ENCODE results near the gene RBBP8.

The RBBP8 gene

DNA sequence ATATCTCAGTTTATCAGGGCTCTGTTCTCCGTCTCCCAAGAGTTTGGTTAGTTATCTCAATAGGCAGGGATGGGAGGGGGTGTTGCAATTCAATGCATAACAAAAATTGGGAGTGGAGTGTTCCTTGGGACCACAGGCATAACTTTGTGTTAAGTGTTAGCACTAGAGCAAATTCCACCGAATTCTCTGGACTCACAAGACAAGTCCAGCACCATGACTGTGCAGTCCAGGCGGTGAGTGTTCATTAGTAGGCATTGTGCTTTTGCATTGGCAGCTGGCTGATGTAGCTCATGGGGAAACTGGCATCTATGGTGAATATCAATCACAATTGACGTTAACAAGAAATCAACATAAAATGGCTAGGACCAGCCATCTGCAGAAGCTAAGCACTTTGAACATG is 123.2 kb downstream of the RBBP8 start:
- TF ChIP-seq GATA3 (IDR thresholded peaks at IDR 0.05; ENCODE audit: low read depth, low read length) (no peak), GATA2 (IDR thresholded peaks at IDR 0.05; ENCODE audit: low read depth, low read length) (no peak)

GRCh38 chr18:23057096-23057495 is 124.0 kb downstream of the RBBP8 start:
- TF ChIP-seq GATA2 (IDR thresholded peaks at IDR 0.05; ENCODE audit: low read depth, low read length) (no peak), GATA3 (IDR thresholded peaks at IDR 0.05; ENCODE audit: low read depth, low read length) (no peak)

DNA sequence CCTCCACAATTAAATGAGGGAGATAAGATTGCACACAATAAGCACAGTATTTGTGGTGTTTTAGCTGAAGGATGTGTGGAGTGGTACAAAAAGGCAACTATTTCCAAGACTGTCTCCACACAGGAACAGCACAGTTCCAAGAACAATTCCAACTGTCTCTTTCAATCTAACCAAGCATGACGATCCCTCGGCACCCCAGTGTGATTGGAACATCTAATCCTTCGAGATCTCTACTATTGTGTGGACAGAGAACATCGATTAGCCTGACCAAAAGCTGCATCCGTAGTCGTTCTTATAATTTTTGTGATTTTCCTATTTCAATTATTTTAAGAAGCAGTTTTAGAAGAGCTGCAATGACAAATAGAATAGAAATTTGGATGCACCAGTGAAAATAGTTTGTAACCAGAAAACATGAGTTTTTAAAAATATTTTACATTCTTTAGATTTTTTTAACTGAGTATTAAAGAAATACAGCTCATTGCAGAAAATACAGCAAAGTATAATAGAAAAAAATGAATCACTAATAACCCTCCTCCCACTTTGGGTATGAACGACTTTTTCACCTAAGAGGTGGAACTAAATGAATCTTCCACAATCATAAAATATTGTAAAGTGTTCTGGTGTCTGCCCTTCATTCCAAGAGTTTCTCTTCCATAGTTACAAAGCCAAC is 125.8 kb downstream of the RBBP8 start:
- TF ChIP-seq GATA3 (IDR thresholded peaks at IDR 0.05; ENCODE audit: low read depth, low read length) (no peak), GATA2 (IDR thresholded peaks at IDR 0.05; ENCODE audit: low read depth, low read length) (no peak)

- TF ChIP-seq GATA2 (IDR thresholded peaks at IDR 0.05; ENCODE audit: low read depth, low read length) (no peak), GATA3 (IDR thresholded peaks at IDR 0.05; ENCODE audit: low read depth, low read length) (no peak)
Observed at GRCh38 chr18:23059541-23060465, 126.7 kb downstream of the RBBP8 start.

- no peak for TF ChIP-seq GATA2 (IDR thresholded peaks at IDR 0.05; ENCODE audit: low read depth, low read length)
- TF ChIP-seq GATA3 (IDR thresholded peaks at IDR 0.05; ENCODE audit: low read depth, low read length), result no peak
Observed at GRCh38 chr18:23062011-23062410, 128.9 kb downstream of the RBBP8 start.

GRCh38 chr18:23063502-23063901 is 130.4 kb downstream of the RBBP8 start:
- TF ChIP-seq GATA2 (IDR thresholded peaks at IDR 0.05; ENCODE audit: low read depth, low read length), result no peak
- no peak for TF ChIP-seq GATA3 (IDR thresholded peaks at IDR 0.05; ENCODE audit: low read depth, low read length)

GRCh38 chr18:23065234-23065806 is 132.2 kb downstream of the RBBP8 start:
- TF ChIP-seq GATA2 (IDR thresholded peaks at IDR 0.05; ENCODE audit: low read depth, low read length), result no peak
- no peak for TF ChIP-seq GATA3 (IDR thresholded peaks at IDR 0.05; ENCODE audit: low read depth, low read length)

DNA sequence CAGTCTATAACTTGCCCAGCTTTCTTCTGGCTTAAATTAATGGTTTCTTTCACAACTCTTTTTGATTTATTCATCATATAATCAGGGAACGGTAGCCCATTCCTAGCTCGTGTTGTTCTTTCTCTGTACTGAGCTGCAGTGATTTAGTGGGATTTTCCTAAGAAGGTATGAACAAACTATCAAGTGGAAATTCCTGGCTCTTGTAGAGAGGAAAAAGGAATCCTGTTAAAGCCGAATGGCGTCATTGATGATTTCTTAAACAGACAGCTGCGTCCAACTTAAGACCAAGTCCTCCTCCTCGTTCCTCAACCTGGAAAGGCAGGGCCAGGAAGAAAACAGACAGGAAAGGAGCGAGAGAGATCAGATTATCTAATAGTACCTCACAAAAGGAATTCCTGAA is 132.9 kb downstream of the RBBP8 start:
- TF ChIP-seq GATA2 (IDR thresholded peaks at IDR 0.05; ENCODE audit: low read depth, low read length) (no peak), GATA3 (IDR thresholded peaks at IDR 0.05; ENCODE audit: low read depth, low read length) (no peak)

- TF ChIP-seq GATA3 (IDR thresholded peaks at IDR 0.05; ENCODE audit: low read depth, low read length) (no peak), GATA2 (IDR thresholded peaks at IDR 0.05; ENCODE audit: low read depth, low read length) (no peak)
Observed at GRCh38 chr18:23066504-23067039, 133.4 kb downstream of the RBBP8 start.

DNA sequence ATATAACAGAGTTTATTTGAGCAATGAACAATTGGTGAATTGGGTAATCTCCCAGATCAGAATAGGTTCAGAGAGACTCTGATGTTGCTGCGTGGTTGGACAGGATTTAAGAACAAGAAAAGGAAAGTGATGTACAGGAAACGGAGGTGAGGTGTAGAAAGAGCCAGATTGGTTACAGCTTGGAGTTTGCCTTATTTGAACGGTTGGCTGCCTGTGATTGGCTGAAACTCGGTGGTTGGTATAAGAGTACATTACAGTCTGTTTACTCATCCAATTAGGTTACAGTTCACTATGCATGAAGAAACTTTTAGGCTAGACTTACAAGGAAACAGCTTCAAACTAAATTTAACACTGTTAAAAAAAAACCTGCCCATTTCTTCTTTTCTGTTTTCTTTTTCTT is 134.1 kb downstream of the RBBP8 start:
- TF ChIP-seq GATA2 (IDR thresholded peaks at IDR 0.05; ENCODE audit: low read depth, low read length), result no peak
- TF ChIP-seq GATA3 (IDR thresholded peaks at IDR 0.05; ENCODE audit: low read depth, low read length), result no peak

DNA sequence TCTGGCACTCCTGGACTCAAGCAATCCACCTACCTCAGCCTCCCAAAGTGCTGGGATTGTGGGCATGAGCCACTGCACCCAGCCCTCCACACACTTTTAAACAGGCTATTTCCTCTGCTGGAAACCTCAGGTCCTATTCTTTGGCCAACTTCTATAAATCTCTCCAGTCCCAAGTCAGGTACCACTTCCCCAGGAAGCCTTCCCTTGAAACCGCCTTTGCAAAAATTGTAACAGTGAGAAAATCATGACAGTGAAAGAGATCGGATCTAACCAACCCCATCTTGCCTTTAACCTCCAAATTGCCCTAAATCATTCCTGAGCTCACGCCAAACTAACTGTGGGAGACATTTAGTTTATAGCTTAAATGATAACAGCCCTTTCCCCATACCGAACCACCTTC is 134.9 kb downstream of the RBBP8 start:
- TF ChIP-seq GATA2 (IDR thresholded peaks at IDR 0.05; ENCODE audit: low read depth, low read length) (no peak), GATA3 (IDR thresholded peaks at IDR 0.05; ENCODE audit: low read depth, low read length) (no peak)

DNA sequence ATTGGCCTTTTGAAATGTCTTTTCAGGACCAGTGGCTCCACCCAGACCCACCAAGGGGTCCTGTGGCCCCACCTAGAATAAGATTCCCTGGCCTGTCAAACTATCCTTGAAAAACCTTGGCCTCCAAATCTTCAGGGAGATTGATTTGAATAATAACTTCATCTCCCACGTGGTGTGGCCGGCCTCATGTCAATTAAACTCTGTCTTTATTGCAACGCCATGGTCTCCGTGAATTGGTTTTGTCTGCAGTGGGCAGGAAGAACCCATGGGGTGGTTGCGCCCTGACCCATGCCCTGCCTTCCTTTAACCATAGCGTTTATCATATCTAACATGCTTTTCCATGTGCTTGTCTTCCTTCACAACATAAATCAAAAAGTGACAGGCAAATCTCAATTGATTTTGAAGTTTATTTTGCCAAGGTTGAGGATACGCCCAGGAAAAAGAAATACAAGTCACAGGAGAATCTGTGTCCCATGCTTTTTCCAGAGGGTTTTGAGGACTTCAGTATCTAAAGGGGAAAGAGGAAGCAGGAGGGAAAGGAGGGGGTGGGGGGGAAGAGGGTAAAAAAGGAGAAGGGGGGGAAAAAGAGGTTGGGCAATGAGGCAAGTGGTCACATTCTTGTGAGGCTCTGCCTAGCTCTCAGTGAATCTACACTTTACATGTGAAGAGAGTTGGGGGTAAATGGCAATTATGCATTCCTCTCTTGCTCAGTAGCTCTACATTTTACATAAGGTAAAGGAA is 135.6 kb downstream of the RBBP8 start:
- TF ChIP-seq GATA3 (IDR thresholded peaks at IDR 0.05; ENCODE audit: low read depth, low read length) (no peak), GATA2 (IDR thresholded peaks at IDR 0.05; ENCODE audit: low read depth, low read length) (no peak)

DNA sequence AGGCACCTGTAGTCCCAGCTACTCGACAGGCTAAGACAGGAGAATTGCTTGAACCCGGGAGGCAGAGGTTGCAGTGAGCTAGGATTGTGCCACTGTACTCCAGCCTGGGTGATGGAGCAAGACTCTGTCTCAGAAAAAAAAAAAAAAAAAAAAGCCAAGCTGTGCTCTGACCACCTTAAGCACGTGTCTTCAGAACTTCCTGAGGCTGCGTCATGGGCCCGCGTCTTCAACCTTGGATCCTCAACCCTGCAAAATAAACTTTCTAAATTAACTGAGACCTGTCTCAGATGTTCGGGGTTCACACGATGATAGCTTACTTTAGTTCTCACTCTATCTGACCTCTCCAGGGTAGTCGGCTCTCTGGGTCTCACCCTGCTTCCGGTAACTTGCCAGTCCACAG is 136.4 kb downstream of the RBBP8 start:
- TF ChIP-seq GATA3 (IDR thresholded peaks at IDR 0.05; ENCODE audit: low read depth, low read length) (no peak), GATA2 (IDR thresholded peaks at IDR 0.05; ENCODE audit: low read depth, low read length) (no peak)

DNA sequence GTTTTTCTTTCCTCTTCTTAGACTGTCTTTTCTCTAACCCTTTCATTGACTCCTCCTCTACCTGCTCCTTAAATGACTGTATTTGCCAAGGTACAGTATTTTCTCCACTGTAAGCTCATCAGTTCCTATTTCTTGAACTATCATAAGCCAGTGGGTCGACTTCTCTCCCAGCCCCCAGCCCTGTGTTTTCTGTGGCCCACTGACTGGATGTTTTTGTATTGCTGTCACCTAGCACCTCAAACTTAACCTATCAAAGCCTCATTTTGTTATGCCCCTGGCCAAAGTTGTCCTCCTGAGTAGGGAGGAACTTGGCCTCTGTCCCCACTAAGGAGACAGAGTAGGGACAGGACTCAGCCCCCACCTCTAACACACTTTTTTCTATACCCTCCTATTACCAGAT is 136.8 kb downstream of the RBBP8 start:
- TF ChIP-seq GATA2 (IDR thresholded peaks at IDR 0.05; ENCODE audit: low read depth, low read length), result no peak
- no peak for TF ChIP-seq GATA3 (IDR thresholded peaks at IDR 0.05; ENCODE audit: low read depth, low read length)

Measured in SH-SY5Y (cell line).